BJ (cell line): ENCODE data around the gene PTPRJ. TPM values are rescaled to one million over a fixed set of nuclear protein-coding genes. Genes with fewer than 3 reads are reported as not detected.

Experiments used
- CTCF ChIA-PET: fragments of 350-600 bp; formaldehyde crosslinking; extraction: SDS; loops from one replicate; lab custom pipeline; 2021; ENCODE audit warnings: antibody characterized with exemption, inconsistent platforms; lab: Yijun Ruan, JAX
- POLR2A ChIA-PET: fragments of 300-600 bp; sonication (Branson Sonifier 250); formaldehyde crosslinking; extraction: SDS; loops from one replicate; lab custom pipeline; 2021; ENCODE audit warnings: antibody characterized with exemption; lab: Charles Lee
- DNase-seq: peaks from one replicate; pipeline ENCODE4 v3.0.0-alpha.2; 2011; ENCODE audit warnings: low read depth
- H3K27me3 ChIP-seq: 2 replicates; pipeline ENCODE4 v1.6.0; 2011; ENCODE audit warnings: low read length; ENCODE audit not compliant: control insufficient read depth, insufficient read depth
- H3K36me3 ChIP-seq: 2 replicates; pipeline ENCODE4 v1.5.1; 2011; ENCODE audit warnings: low read length; ENCODE audit not compliant: control insufficient read depth, insufficient read depth
- H3K4me3 ChIP-seq: 2 replicates; pipeline ENCODE4 v1.5.1; 2011; ENCODE audit warnings: low read depth, mild to moderate bottlenecking, control low read depth, low read length
- CTCF ChIP-seq: IDR thresholded peaks from 2 replicates; pipeline ENCODE4 v1.5.1; 2011; ENCODE audit warnings: low read depth, mild to moderate bottlenecking, control low read depth, inconsistent platforms, low read length, moderate library complexity; ENCODE audit not compliant: insufficient read depth
- polyA plus RNA-seq: library from polyadenylated mRNA; depleted of rRNA; stranded (reverse); fragments of >200 nt; gene quantifications from 2 replicates; pipeline ENCODE4 v1.2.3, GENCODE V29; 2011; rRNA removed
- small RNA-seq: library from RNA; depleted of rRNA; stranded (forward); fragments of <200 nt; gene quantifications from one replicate; pipeline ENCODE3, GENCODE V24; 2012; ENCODE audit warnings: low replicate concordance, low read depth; ENCODE audit not compliant: insufficient read length

The PTPRJ gene
- polyA plus RNA-seq, 1 experiment, result 3.8 TPM

- no peak for TF ChIP-seq CTCF
- ChIA-PET POLR2A (no interaction called here), CTCF (interaction anchor here (1.1 kb wide), 1 partner anchor 20 kb away, joined by 5 read pairs; no protein-coding TSS in a partner anchor)
- no peaks in the 10 kb centered on the region for H3K36me3 ChIP-seq
- no peaks in the 10 kb centered on the region; the same call in 1 of the 2 replicates for H3K27me3 ChIP-seq
- no peak overlapping the region for H3K4me3 ChIP-seq
- DNase-seq, result no peak
Observed at GRCh38 chr11:48193876-48194275, 213.5 kb downstream of the PTPRJ start.

DNA sequence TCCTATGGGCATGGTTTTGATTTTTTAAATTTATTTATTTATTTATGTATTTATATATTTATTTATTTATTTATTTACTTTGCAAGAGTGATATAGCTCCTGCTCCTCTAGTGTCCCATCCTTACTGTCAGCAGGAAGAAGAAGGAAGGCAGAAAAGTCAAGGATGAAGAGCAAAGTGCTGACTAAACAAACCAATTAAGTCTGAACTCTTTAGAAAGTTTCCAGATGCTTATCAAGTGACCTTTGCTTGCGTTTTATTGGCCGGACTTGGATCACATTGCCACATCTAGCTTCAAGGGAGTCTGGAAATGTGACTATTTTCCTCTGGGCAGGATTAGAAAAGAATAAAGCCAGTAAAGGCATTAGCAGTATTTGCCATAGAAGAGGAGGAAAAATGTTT is 227.5 kb downstream of the PTPRJ start:
- Histone ChIP-seq H3K36me3 (no peaks in the 10 kb centered on the region), H3K27me3 (no peaks in the 10 kb centered on the region), H3K4me3 (no peak overlapping the region)
- DNase-seq, result no peak
- ChIA-PET POLR2A (no interaction called here), CTCF (no interaction called here)
- no peak for TF ChIP-seq CTCF

- H3K27me3 ChIP-seq, result no peaks in the 10 kb centered on the region
- ChIA-PET POLR2A (no interaction called here), CTCF (interaction anchor here (1.5 to 1.9 kb wide), 2 partner anchors 8 to 37 kb away, joined by 5 to 6 read pairs; no protein-coding TSS in a partner anchor)
- no peaks in the 10 kb centered on the region for H3K36me3 ChIP-seq
- peak; percentile 29; the same call in 1 of the 2 replicates for TF ChIP-seq CTCF
- no peak for DNase-seq
- H3K4me3 ChIP-seq, result no peak overlapping the region
Observed at GRCh38 chr11:48210052-48210451, 229.7 kb downstream of the PTPRJ start.

GRCh38 chr11:48216510-48216909 is 236.2 kb downstream of the PTPRJ start, which contains the start of gene OR4B1:
OR4B1 (plus strand) TSS chr11:48216810; CDS start chr11:48216810, 0 bp downstream.
- Histone ChIP-seq H3K27me3 (no peaks in the 10 kb centered on the region), H3K4me3 (no peak within 1 kb of the TSS), H3K36me3 (no peaks in the 10 kb centered on the region)
- ChIA-PET POLR2A (no interaction called here), CTCF (no interaction called here)
- DNase-seq, result no peak
- TF ChIP-seq CTCF, result no peak

Small RNA genes lying within 50 kb of the gene (small RNA-seq; reads per million reads assigned to genes)
- 0.84 reads per million for gene MIR3161

Other genes starting within 250 kb of the PTPRJ start
- 60.8 and 62.6 TPM in 2 replicates for gene FNBP4, start 213.2 kb upstream of the PTPRJ start, polyA plus RNA-seq
- gene NUP160, start 132.2 kb upstream of the PTPRJ start, polyA plus RNA-seq, result 13.4 and 22.2 TPM in 2 replicates
- gene OR4B1, start 236.3 kb downstream of the PTPRJ start, polyA plus RNA-seq, result not detected in 2 replicates